Tibial nerve (tissue), 3 donors: ENCODE measurements around the gene DUSP8.
"Not testable (repeated sequence)": the region's sequence is repeated elsewhere in the genome, so short reads cannot be mapped to it uniquely, and the experiment has no call there.

Experiments used
- CTCF ChIP-seq, 5 experiments: fragments of 200-600 bp in 3 of 5; fragments of 450-650 bp in 2 of 5; sonication (generic) in 3 of 5; IDR thresholded peaks; one replicate each; pipeline ENCODE4 v1.5.1; 2016 to 2019; ENCODE audit warnings: antibody characterized with exemption in 5 of 5, mild to moderate bottlenecking in 3 of 5, moderate library complexity in 2 of 5
- POLR2A ChIP-seq, 2 donors: fragments of 450-650 bp; IDR thresholded peaks; one replicate each; pipeline ENCODE4 v1.6.1; 2017; ENCODE audit warnings: antibody characterized with exemption in 2 of 2, mild to moderate bottlenecking in 2 of 2, moderate library complexity in 2 of 2

GRCh38 chr11:1512531-1513258, 59.4 kb downstream of the DUSP8 start:
- not testable (repeated sequence) for TF ChIP-seq CTCF, POLR2A (IDR thresholded peaks at IDR 0.05)
